MM.1S (cell line): ENCODE measurements around the gene XPNPEP2.

Source experiments
- EZH2 ChIP-seq: fragments of 300-600 bp; sonication (generic); optimal IDR thresholded peaks from 2 replicates; pipeline ENCODE3; 2017; ENCODE audit warnings: low read depth, mild to moderate bottlenecking, antibody characterized with exemption, low read length, mixed read lengths
- EZH2phosphoT487 ChIP-seq: fragments of 300-600 bp; sonication (generic); IDR thresholded peaks from 2 replicates; pipeline ENCODE4 v1.6.1; 2018; ENCODE audit warnings: antibody characterized with exemption, low read length
- TF ChIP-seq, protein P1 (sequence below): fragments of 300-600 bp; sonication (generic); IDR thresholded peaks from 2 replicates; pipeline ENCODE4 v1.5.1; 2016; ENCODE audit warnings: antibody characterized with exemption, low read length, mixed read lengths

DNA sequence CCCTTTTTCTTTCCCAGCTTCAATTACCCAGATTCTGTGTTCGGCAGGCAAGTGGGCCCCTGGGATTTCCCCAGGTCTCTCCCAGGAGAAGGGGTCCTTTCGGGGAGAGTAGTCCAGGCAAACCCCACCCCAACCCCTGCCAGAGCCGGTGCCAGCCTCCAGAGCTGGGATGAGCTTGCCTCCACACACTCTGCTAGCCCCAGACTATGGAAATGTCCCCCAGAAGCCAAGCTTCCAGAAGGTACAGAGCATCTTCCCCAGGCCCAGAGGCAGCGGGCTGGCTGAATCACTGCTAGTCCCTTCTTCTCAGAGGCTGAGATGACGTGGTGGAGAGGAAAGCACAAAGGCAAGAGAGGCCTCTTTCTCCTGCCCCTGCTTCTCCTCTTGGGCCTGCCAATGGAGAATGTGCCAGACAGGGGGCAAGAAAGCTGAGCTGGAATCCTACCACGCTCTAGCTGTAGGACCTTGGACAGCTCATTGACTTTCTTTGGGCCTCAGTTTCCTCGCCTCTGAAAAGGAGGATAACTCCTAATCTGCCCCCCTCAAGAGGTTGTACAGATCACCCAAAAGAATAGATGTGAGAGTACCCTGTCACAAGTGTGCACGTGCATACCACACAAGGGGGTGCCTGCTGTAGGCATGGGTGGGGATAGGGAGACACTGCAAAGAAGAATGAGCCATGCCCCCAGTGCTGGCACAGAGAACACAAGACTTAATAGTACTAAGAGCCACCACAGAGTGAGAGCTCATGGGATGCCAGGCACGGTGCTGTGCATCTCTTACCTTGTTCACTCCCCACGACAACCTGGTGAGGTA lies 43.1 kb downstream of the XPNPEP2 start:
- TF ChIP-seq, protein P1, sequence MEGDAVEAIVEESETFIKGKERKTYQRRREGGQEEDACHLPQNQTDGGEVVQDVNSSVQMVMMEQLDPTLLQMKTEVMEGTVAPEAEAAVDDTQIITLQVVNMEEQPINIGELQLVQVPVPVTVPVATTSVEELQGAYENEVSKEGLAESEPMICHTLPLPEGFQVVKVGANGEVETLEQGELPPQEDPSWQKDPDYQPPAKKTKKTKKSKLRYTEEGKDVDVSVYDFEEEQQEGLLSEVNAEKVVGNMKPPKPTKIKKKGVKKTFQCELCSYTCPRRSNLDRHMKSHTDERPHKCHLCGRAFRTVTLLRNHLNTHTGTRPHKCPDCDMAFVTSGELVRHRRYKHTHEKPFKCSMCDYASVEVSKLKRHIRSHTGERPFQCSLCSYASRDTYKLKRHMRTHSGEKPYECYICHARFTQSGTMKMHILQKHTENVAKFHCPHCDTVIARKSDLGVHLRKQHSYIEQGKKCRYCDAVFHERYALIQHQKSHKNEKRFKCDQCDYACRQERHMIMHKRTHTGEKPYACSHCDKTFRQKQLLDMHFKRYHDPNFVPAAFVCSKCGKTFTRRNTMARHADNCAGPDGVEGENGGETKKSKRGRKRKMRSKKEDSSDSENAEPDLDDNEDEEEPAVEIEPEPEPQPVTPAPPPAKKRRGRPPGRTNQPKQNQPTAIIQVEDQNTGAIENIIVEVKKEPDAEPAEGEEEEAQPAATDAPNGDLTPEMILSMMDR = no peak
- TF ChIP-seq EZH2 (no peak), EZH2phosphoT487 (no peak)
